HUDEP-2 (cell line): ENCODE data around the gene GPC3.
"Not testable (repeated sequence)": the region's sequence is repeated elsewhere in the genome, so short reads cannot be mapped to it uniquely, and the experiment has no call there.

ENCODE experiments used
- DNase-seq, 76 experiments: peaks; one replicate each; lab custom pipeline; 2025; ENCODE audit not compliant: unreplicated experiment in 76 of 76; lab: John Stamatoyannopoulos, UW

Gene GPC3

DNA sequence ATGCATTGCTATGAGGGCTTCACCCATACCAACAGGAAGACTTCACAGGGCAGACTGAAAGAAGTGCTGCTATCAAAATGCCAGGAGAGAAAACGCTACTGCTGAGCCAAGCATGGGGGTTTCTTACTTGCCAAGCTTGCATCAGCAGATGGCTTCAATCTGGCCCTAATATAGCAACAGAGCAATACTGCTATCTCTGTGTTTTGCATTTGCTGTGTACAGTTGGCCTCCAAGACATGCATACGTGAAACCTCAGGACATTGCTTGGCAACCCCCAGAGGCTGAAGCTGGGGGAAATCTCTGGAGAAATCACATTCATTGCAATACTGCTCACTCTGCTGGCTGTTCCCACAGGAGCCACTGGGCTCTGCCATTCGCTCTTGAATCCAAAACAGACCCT, 442.9 kb downstream of the GPC3 start:
- DNase-seq = no peak

DNA sequence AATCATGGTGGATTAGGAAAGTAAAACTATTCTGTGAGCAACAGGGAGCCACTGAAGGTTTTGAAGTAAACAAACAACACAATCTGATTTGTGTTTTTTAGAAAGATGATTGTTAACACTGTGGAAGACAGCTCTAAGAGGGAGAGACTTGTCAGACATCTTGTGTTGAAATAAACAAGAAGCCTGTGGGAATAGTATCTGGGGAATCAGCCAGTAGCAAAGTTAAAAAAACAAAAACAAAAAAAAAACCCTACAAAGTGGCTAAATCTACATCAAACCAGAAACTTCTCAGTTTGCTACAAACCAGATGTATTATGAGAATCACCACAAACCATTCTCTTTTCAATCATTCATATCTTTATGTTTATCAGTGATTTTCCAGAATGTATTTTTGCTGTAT, 444.4 kb downstream of the GPC3 start:
- DNase-seq = no peak

DNA sequence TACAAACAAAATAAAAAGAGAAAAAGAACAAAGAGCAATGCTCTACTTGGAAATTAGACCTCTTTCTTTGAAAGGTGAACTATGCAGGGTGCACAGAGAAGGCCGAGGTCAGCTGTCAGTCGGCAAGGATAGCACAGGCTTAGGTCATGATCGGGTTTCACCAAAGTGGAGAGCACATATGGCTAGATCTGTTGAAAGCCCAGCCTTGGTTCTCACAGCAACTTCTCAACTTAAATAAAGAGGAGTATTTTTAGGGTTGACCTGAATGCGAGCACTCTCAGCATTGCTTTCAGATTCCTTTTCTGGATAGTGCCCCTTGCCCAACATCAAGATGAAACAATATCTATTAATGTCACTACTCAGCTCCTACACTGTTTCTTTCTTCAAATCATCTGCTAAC, 447.2 kb downstream of the GPC3 start:
- DNase-seq = no peak

DNA sequence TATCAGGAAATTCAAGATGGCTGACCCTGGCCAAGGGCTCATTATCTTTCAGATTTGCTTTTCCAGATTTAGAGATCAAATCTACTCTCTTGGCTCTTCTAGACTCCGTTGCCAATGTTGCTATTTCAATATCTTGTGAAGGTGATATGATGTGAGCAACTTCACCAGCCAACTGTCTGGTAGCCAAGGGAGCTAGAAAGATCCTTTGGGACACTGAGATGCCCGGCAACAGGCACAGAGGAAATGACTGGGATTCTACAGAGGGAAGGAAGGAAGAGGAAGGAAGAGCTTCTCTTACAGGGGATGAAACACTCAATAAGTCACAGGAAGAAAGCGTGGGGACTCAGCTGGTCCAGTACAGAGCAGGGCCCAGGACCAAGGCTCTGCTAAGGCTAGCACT, 448.3 kb downstream of the GPC3 start:
- DNase-seq = no peak

DNA sequence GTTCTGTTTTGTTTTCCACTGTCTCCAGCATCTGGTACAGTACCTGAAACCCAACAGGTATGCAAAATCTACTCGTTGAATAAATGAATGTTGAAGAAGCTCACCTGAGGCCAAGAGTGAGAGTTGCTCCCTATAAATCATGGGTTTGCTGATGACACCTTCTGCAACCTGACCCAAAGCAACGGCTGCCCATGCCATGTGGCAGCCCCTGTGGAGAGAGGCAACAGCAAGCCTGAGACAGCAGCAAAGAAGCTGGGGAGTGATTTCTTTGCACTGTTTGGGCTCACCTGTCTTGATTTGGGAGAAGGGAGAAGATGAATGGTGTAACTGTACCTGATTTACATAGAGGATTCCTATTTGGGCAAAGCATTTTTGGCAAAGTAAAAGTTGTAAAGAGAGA, 450.3 kb downstream of the GPC3 start:
- DNase-seq = no peak

DNA sequence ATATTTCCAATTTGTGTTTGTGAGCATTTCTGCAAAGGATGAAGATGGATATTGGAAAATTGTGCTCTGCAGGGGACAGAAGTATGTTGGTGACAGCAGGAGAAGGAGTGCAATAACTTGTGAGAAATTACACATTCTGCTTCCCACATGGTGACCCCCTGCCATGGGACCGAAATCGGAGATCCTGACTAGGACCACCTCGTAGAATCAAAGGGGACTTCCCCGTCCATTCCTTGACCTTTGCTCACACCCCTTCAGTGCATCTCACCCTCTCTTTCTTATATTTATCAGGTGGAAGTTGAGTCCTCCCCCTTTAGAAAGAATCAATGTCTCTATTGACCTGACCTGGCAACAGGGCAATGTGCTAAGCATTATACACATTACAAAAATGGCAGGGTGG, 451.2 kb downstream of the GPC3 start:
- no peak for DNase-seq

DNA sequence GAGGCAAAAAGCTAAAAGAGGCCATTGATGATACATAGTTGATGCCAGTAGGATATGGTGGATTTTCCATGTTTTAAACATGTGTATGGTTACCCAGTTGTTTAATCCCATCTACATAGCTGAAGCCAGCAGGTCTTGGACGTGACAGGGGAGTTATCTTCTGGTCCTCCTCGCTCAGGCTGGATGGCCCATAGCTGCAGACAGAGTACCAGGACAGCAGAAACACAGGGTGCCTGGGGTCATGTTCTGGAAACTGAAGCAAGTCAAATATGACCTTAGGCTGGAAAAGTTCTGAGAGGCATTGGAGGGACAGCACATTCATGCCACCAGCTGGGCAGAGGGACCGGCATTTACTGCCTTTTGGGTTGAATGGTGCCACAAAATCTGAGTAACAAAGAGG, 452.1 kb downstream of the GPC3 start:
- no peak for DNase-seq

DNA sequence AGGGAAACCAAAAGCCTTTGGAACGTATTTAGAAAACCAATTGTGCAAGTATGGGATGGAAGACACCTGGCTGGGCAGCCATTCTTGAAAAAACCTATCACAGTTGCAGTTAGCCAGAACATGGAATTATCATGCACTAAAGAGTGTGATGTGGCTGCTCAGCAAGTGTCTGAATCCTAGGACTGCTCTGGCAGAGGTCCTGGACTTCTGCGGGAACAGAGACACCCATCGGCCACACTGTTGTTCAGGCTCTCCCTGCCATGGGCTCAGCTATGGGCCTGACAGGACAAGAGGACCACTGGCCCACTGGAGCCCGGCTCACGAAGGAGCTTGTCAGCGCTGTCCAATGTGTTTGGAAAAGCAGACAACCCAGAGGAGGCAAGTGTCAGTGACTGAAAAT, 454.4 kb downstream of the GPC3 start:
- no peak for DNase-seq

DNA sequence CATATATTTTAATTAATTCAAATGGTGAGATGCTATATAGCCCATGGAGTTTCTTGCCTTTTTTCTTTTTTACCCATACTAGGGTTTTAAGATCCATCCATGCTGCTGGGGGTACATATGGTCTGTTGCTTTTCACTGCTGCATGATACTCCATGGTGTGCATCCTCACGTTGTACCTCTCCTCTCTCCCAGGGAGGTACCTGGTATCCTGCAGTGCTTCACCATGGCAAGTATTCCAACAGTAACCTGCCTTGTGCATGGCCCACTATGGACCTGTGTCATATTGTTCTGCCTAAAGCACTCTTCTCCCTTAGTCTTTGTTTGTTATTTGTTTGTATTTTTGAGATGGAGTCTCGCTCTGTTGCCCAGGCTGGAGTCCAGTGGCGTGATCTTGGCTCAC, 455.8 kb downstream of the GPC3 start:
- no peak for DNase-seq

DNA sequence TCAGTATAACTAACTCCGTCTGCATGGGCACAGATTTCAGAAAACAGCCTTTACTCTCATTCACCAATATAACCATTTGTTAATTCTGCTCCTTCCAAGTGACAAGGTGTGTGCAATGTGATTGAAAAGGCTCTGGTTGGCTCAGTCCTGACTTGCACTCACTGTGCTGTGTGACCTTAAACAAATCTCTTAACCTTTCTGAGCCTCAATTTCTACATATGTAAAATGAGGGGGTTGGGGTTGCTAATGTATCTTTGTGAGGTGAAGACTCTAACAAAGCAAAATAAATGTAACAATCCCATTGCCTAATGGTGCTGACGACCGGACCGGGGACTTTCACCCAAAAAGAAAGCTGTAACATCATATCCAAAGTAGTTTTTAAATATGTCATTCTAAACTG, 457.6 kb downstream of the GPC3 start:
- DNase-seq = no peak

DNA sequence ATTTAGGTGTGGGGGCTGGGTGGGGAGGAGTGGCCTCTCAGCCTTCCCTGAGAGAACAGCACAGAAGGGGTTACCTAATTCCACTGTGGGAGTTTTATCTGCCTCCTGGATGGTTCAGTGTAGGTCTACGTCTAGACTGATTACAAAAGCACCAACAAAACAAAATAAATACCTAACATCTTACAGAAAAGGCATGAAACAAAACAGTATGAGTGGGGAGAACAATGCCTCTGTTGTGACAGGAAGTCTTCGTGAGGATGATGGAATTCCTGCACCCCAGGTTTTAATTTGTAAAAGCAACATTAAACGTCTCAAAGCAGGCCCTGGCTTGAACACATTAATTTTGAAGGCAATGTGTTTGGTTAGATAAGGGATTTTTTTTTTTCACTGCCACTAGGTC, 458.0 kb downstream of the GPC3 start:
- DNase-seq = no peak

DNA sequence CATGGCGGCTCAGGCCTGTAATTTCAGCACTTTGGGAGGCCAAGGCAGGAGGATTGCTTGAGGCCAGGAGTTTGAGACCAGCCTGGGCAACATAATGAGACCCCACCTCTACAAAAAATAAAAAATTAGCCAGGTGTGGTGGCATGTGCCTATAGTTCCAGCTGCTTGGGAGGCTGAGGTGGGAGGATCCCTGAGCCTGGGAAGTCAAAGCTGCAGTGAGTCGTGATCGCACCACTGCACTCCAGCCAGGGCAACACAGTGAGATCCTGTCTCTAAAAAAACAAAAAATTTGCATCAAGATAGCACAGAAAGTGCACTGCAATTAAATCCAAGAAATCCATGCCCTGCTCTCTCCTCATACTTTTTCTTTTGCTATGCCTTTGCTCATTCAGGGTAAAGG, 458.6 kb downstream of the GPC3 start:
- DNase-seq = not testable (repeated sequence)

DNA sequence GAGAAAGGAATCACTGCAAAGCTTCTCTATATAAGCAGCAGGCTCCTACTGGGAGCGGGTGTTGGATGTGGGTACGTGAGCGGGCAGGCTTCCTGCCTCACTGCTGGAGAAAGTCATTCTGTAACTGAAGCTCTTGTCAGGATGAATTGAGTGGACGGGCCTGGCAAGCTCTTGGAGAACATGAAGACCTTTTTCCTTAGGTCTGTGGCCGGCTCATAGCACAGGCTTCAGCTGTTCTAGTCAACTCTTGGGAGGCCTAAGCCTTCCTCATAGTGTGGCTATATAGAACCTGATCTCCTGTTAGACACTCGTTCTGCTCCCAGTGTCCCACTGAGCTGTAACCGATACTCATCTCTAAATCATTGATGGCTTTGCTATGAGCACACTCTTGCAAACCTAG, 461.9 kb downstream of the GPC3 start:
- no peak for DNase-seq

DNA sequence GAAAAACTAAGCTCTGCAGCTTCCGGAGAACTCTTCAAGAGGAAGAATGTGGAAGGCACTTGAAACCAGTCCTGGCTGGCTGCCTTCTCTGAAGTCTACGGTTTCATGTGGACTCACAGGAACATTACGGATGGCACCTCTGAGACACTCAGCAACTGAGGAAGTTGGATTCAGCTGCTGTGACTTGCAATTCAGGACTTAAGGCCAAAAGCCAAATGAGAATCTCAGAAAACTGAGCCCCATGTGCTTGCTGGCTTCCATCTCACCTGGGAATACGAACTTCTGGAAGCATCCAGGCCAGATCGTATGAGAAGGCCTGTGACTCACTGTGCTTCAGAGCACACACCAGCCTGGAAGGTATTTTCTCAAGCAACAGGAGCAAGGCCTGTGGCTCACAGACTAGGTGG, 462.3 kb downstream of the GPC3 start:
- no peak for DNase-seq

DNA sequence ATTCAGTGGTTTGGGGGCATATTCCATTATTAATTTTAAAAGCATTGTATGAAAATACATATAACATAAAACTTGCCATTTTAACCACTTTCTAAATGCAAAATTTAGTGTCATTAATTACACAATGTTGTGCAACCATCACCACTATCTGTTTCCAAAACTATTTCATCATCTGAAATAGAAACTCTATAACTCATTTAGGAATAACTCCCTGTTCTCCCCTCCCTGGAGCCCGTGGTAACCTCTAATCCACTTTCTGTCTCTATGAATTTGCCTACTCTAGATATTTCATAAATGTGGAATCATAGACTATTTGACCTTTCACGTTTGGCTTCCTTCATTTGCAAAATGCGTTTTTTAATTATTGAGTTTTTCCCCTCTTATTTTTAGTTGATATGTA, 468.7 kb downstream of the GPC3 start:
- no peak for DNase-seq

DNA sequence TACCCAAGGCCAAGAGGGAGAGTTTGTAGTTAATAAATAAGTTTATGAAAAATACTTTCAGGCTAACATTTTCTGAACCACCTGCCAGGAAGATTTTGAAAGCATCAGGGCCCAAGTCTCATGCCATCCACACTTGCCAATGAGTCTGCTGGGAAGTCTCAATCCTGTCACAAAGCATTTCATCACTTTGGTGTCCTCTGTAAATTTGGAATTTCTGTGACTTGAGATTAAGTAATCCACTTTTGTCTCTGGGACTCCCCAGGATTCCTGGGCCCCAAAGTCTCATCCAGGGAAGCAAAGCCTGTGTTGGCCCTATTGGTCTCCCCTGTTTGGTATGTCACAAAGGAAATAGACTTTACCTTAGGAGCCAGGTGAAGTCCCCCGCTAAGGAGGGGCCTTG, 470.9 kb downstream of the GPC3 start:
- no peak for DNase-seq

DNA sequence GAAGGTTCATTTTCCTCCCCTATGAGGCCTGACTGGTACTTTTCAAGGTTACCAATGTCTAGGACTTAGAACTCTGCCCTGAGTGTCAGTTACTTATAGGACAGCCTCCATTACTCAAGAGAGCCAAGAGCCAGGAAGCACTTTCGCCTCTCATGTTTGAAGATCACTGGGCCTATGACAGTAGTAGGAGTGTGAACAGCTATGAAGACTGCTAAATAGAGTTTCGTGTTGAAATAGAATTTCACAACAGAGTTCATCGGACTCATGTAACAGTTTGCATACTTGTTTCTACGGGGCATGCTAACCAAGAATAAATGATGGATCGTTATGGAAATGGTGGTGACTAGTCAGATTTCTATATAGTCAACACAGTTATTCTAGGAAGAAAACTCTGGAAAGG, 472.3 kb downstream of the GPC3 start:
- no peak for DNase-seq

DNA sequence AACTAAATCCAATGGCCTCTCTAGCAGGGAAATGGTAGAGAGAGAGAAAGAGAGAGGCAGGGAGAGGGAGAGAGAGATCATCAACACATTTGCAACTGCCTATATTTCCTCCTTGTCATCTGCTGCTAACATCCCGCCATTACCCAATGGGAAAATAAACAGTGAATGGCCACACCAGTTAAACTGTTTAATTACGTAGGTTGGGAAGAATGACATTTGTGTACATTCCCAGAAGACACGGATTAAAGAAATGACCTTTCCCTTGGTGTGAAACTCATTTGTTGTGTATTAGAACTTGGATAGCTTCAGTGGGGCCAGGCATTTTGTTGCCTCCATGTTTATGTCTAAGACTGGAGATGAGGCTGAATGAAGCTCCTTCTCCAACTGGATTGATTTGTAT, 474.4 kb downstream of the GPC3 start:
- no peak for DNase-seq

DNA sequence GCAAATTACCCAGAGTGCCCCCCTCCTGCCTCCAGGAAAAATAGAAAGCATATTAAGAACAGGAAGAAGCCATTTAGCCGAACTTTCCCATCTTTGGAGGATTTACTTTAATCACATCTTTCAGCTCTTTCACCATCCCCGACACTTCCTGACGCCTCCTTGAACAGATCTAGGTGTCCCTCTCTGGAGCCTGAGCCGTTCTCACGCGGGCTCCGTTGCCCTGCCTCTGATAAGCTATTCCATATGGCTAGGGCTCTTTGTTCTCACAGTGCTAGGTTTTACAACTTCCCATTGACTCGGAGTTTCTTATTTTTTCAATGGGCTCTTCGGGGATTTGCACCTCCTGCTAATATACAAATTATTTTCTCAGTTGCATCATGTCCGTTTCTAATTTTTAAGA, 488.0 kb downstream of the GPC3 start:
- no peak for DNase-seq

DNA sequence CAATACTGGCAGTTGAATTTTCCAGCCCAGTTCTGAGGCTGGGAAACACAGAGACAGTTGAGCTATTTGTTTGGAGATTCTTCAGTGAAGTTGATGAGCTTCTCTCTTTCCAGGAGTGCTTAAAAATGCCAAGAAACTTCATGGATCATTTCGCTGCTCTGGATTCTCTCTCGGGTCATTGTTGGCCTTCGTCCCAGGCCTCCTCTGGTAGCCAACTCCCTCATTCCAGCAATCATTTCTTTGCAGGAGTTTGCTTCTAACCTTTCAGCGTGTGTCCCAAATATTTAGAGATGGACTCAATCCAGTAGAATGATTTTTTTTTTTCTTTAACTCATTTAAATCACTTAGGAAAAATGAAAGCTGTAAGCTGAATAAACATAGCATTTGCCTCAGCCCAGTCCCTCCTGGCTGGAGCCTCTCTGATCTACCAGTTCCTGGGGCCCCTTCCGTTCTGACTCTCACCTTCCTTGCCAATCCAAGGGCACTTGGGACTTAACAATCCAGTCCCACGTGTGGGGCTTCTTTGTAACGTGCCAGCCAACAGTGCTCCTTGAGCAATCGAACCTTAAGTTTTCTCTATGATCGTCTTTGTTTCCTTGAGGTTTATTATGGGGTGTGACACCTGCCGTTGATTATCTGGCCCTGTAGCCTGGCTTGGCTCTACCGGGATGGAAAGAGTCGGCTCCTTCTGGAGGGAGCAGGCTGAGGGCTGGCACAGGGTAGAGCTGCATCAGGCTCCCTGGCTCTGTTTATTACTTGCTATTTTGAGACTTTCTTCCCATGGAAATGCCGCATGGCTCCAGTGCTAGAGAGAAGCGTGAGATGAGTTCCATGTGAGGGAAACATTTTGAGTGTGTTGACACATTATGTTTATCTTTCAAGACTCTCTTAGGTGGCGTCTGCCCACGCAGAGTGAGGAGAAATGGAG, 489.7 kb downstream of the GPC3 start:
- DNase-seq = no peak

DNA sequence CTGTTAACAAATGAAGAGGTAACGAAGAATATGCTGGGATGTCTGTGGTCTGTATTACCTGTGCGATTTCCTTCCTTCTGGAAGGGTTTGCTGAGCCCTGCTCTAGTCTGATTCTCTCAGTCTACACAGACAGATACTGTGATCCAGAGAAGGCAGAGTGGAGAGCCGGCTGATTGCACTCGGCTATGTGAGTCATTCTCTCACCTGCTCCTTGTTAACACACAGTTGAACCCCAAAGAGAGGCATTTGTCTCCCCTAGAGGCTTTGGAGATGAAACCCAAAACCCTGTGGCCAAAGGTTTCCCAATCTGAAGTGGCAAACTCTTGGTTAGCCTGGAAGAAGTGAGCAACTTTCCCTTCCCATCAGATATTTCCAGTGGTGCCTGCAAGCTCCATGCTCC, 492.0 kb downstream of the GPC3 start:
- no peak for DNase-seq

DNA sequence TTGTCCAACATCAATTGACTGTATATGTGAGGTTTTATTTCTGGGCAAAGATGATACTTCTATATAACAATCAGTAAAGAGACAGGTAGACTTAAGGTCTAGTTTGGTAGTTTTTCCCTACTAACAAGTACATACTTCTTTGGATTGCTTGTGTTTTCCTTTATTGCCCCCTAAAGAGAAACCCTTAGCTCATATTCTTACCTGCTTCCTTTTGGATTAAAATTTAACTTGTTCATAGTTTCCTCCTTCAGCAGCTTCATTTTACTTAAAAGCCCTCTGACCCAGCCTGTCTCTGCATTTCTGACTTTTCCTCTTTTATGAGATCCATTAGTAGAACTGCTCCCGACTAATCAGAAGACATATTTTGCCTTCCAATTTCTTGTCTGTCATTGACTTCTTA, 494.4 kb downstream of the GPC3 start:
- DNase-seq = no peak
